Right ventricle myocardium superior (tissue), 1 donor: Measurements from ENCODE around the gene SKIDA1. TPM values are rescaled to one million over a fixed set of nuclear protein-coding genes. Genes with fewer than 3 reads are reported as not detected.
A peak's percentile ranks its signal among the peaks of the same experiment; 100 is the strongest.
"Not testable (repeated sequence)": the region's sequence is repeated elsewhere in the genome, so short reads cannot be mapped to it uniquely, and the experiment has no call there.

Experiments
- ATAC-seq: fragments of 200-7000 bp; cut with Tn5 transposase; one replicate; pipeline ENCODE4 v1.9.1; 2020; ENCODE audit warnings: mild to moderate bottlenecking; ENCODE audit not compliant: poor library complexity
- DNase-seq: peaks from one replicate; pipeline ENCODE4 v3.0.0-alpha.2; 2020
- intact Hi-C: fragments of 100-400 bp; cut with DNase I; formaldehyde crosslinking; loops from one replicate; pipeline ENCODE4 v1.11.2; 2022
- long read RNA-seq: library from polyadenylated mRNA; unstranded; transcript quantifications from one replicate; pipeline ENCODE4 v2.0.0, GENCODE V29; 2021
- total RNA-seq: library from RNA; stranded (reverse); fragmentation: NEBNext Ultra II Directional; extraction: Animal tissue kit (Norgen Biotek cat#: 25700); gene quantifications from one replicate; pipeline ENCODE4 v1.2.1, GENCODE V29; 2021
- donor health status: DM: no; HTN: yes; CAD: no; lungs with severe emphysema.

The SKIDA1 gene
- 3.3 TPM for total RNA-seq
- long read RNA-seq = 0 reads

- DNase-seq (peak; percentile 92), ATAC-seq (peak; percentile 87)
- intact Hi-C loops = no loop called here
These were observed at the start of gene SKIDA1 for GRCh38 chr10:21525367-21526187. SKIDA1 (minus strand) TSS chr10:21525682; CDS start chr10:21517822, 7,860 bp downstream.

- intact Hi-C loops, ATAC-seq, DNase-seq: not testable (repeated sequence)
These were observed 49.0 kb upstream of the SKIDA1 start for GRCh38 chr10:21574514-21574913.

GRCh38 chr10:21572578-21572977 lies 47.1 kb upstream of the SKIDA1 start:
- intact Hi-C loops = no loop called here
- DNase-seq (no peak), ATAC-seq (peak; percentile 70)

GRCh38 chr10:21570761-21571521 lies 45.5 kb upstream of the SKIDA1 start:
- ATAC-seq (no peak), DNase-seq (no peak)
- intact Hi-C loops = no loop called here

- ATAC-seq, DNase-seq: not testable (repeated sequence)
These were observed 33.5 kb upstream of the SKIDA1 start for GRCh38 chr10:21558984-21559383.

GRCh38 chr10:21556527-21556926 lies 31.0 kb upstream of the SKIDA1 start:
- DNase-seq (no peak), ATAC-seq (no peak)
- intact Hi-C loops = no loop called here

More at GRCh38 chr10:21558984-21559383, 33.5 kb upstream of the SKIDA1 start:
- intact Hi-C loops = not testable (repeated sequence)

GRCh38 chr10:21552638-21553037 lies 27.2 kb upstream of the SKIDA1 start:
- no peak for DNase-seq
- intact Hi-C loops = no loop called here
- ATAC-seq = no peak

- ATAC-seq = no peak
- DNase-seq = no peak
- intact Hi-C loops = no loop called here
These were observed 21.8 kb upstream of the SKIDA1 start for GRCh38 chr10:21547246-21547645.

GRCh38 chr10:21540701-21541100 lies 15.2 kb upstream of the SKIDA1 start:
- DNase-seq, ATAC-seq, intact Hi-C loops: not testable (repeated sequence)

GRCh38 chr10:21536874-21537273 lies 11.4 kb upstream of the SKIDA1 start:
- ATAC-seq = no peak
- intact Hi-C loops = no loop called here

GRCh38 chr10:21535976-21536375 lies 10.5 kb upstream of the SKIDA1 start:
- DNase-seq, intact Hi-C loops, ATAC-seq: not testable (repeated sequence)

More at GRCh38 chr10:21536874-21537273, 11.4 kb upstream of the SKIDA1 start:
- DNase-seq = no peak

- intact Hi-C loops = no loop called here
- DNase-seq = no peak
- no peak for ATAC-seq
These were observed 10.0 kb upstream of the SKIDA1 start for GRCh38 chr10:21535494-21535965.

GRCh38 chr10:21534604-21535493 lies 9.4 kb upstream of the SKIDA1 start:
- peak; percentile 17 for ATAC-seq
- peak; percentile 77 for DNase-seq
- intact Hi-C loops = no loop called here

- DNase-seq (no peak), ATAC-seq (no peak)
- intact Hi-C loops = no loop called here
These were observed 8.8 kb upstream of the SKIDA1 start for GRCh38 chr10:21534280-21534586.

GRCh38 chr10:21533467-21534279 lies 8.2 kb upstream of the SKIDA1 start, which contains the start of gene MLLT10:
MLLT10 (plus strand) TSS chr10:21534232; CDS start chr10:21534645, 413 bp downstream.
- intact Hi-C loops = no loop called here
- ATAC-seq = peak; percentile 96
- DNase-seq = peak; percentile 97

GRCh38 chr10:21532694-21533466 lies 7.4 kb upstream of the SKIDA1 start:
- intact Hi-C loops = no loop called here
- no peak for DNase-seq
- no peak for ATAC-seq

GRCh38 chr10:21531164-21531563 lies 5.7 kb upstream of the SKIDA1 start:
- DNase-seq (no peak), ATAC-seq (no peak)
- intact Hi-C loops = no loop called here
